Hippocampal formation (tissue), 2 donors: ENCODE data around the gene CRMP1.
"Not testable (repeated sequence)": the region's sequence is repeated elsewhere in the genome, so short reads cannot be mapped to it uniquely, and the experiment has no call there.

Experiments
- DNase-seq, 2 donors: peaks; one replicate each; lab custom pipeline; 2025; lab: John Stamatoyannopoulos, UW

The CRMP1 gene

GRCh38 chr4:5856362-5856761 is 36.5 kb downstream of the CRMP1 start:
- DNase-seq = not testable (repeated sequence)

- no peak for DNase-seq
These were observed 38.0 kb downstream of the CRMP1 start for GRCh38 chr4:5854929-5855328.

GRCh38 chr4:5852523-5853202 is 40.2 kb downstream of the CRMP1 start:
- no peak for DNase-seq

- no peak for DNase-seq
These were observed 41.1 kb downstream of the CRMP1 start for GRCh38 chr4:5851637-5852301.

GRCh38 chr4:5845035-5845905 is 47.6 kb downstream of the CRMP1 start:
- DNase-seq = no peak

GRCh38 chr4:5843573-5844530 is 49.0 kb downstream of the CRMP1 start:
- DNase-seq = no peak

- no peak for DNase-seq
These were observed 50.4 kb downstream of the CRMP1 start for GRCh38 chr4:5842456-5842855.

- no peak for DNase-seq
These were observed 52.9 kb downstream of the CRMP1 start for GRCh38 chr4:5839751-5840674.

GRCh38 chr4:5839332-5839731 is 53.6 kb downstream of the CRMP1 start:
- DNase-seq = no peak

GRCh38 chr4:5837483-5837882 is 55.4 kb downstream of the CRMP1 start:
- DNase-seq = not testable (repeated sequence)

GRCh38 chr4:5836943-5837342 is 55.9 kb downstream of the CRMP1 start:
- DNase-seq = no peak

GRCh38 chr4:5828005-5828391 is 64.9 kb downstream of the CRMP1 start:
- no peak for DNase-seq

GRCh38 chr4:5827108-5828004 is 65.5 kb downstream of the CRMP1 start:
- DNase-seq = no peak

GRCh38 chr4:5826437-5827107 is 66.3 kb downstream of the CRMP1 start:
- DNase-seq = no peak

- DNase-seq = no peak
These were observed 67.4 kb downstream of the CRMP1 start for GRCh38 chr4:5825321-5826041.

GRCh38 chr4:5824635-5825034 is 68.3 kb downstream of the CRMP1 start:
- no peak for DNase-seq

- no peak for DNase-seq
These were observed 68.7 kb downstream of the CRMP1 start for GRCh38 chr4:5824227-5824626.

GRCh38 chr4:5823542-5824211 is 69.2 kb downstream of the CRMP1 start:
- DNase-seq = no peak
